Kidney (tissue), 14 donors: ENCODE results near the gene NLRC4. TPM values are rescaled to one million over a fixed set of nuclear protein-coding genes. Genes with fewer than 3 reads are reported as not detected.

ENCODE experiments used
- DNase-seq, 5 donors: peaks; one replicate each; pipeline ENCODE4 v3.0.0-alpha.2; 2013 to 2020
- FAIRE-seq: peaks from 2 replicates; lab custom pipeline; 2012; peaks lifted over from hg19 to GRCh38; lab: Jason Lieb, UNC
- H3K27ac ChIP-seq, 2 donors: one replicate each; pipeline ENCODE4 v1.7.0; 2013; ENCODE audit warnings: low read depth in 2 of 2, low read length in 2 of 2, inconsistent platforms in 1 of 2
- H3K27me3 ChIP-seq: one replicate; pipeline ENCODE4 v1.7.1; 2013; ENCODE audit warnings: low read length, inconsistent platforms; ENCODE audit not compliant: control insufficient read depth, insufficient read depth
- H3K36me3 ChIP-seq, 3 donors: one replicate each; pipeline versions ENCODE4 v1.7.0 to v1.7.1; 2013; ENCODE audit warnings: low read length in 3 of 3, control low read depth in 1 of 3, inconsistent platforms in 1 of 3; ENCODE audit not compliant: insufficient read depth in 3 of 3, control insufficient read depth in 2 of 3
- H3K4me1 ChIP-seq, 3 donors: one replicate each; pipeline versions ENCODE4 v1.7.0 to v1.7.1; 2013; ENCODE audit warnings: low read length in 3 of 3, inconsistent platforms in 1 of 3, low read depth in 1 of 3; ENCODE audit not compliant: control insufficient read depth in 2 of 3, insufficient read depth in 2 of 3
- H3K4me3 ChIP-seq, 3 donors: one replicate each; pipeline versions ENCODE4 v1.7.0 to v1.8.1; 2013; ENCODE audit warnings: low read length in 3 of 3, control low read depth in 1 of 3, inconsistent platforms in 1 of 3
- H3K9ac ChIP-seq, 3 donors: one replicate each; pipeline versions ENCODE4 v1.7.0 to v1.7.1; 2013; ENCODE audit warnings: low read length in 3 of 3, control low read depth in 1 of 3, inconsistent platforms in 1 of 3
- H3K9me3 ChIP-seq, 3 donors: one replicate each; pipeline versions ENCODE4 v1.7.0 to v1.7.1; 2013; ENCODE audit warnings: low read length in 3 of 3, control low read depth in 1 of 3, inconsistent platforms in 1 of 3; ENCODE audit not compliant: control insufficient read depth in 2 of 3, insufficient read depth in 1 of 3
- intact Hi-C: fragments of 100-400 bp; cut with DNase I; formaldehyde crosslinking; loops from one replicate; pipeline ENCODE4 v1.11.1; 2022
- polyA plus RNA-seq: library from polyadenylated mRNA; stranded (reverse); fragments of 350-450 nt; fragmentation: Illumina TruSeq; extraction: RNeasy Lipid Tissue Mini Kit (QIAGEN cat#74804); gene quantifications from one replicate; pipeline ENCODE4 v1.2.3, GENCODE V29; 2014; ENCODE audit warnings: low read depth, low replicate concordance; ENCODE audit not compliant: insufficient read depth
- total RNA-seq: library from RNA; stranded (reverse); fragmentation: NEBNext Ultra II Directional; extraction: Animal tissue kit (Norgen Biotek cat#: 25700); gene quantifications from one replicate; pipeline ENCODE4 v1.2.1, GENCODE V29; 2021
- TF ChIP-seq, protein P1 (sequence below): IDR thresholded peaks from 3 replicates; pipeline ENCODE4 v1.5.1; 2012; ENCODE audit warnings: mild to moderate bottlenecking, moderate library complexity, borderline replicate concordance; ENCODE audit not compliant: insufficient read depth; ENCODE audit errors: extremely low read depth
- donor health status: control.
- donor health status: control.
- donor health status: control.
- donor health status: control.
- donor health status: control.
- donor health status: DM: yes; HTN: yes; CAD: no.
- donor health status: Normal renal cell carcinoma (clear cell type).

The NLRC4 gene
- total and polyA plus RNA-seq, 2 donors from 2014 or later = 0.49 to 2.3 TPM

- Histone ChIP-seq H3K36me3 (no peaks in the 10 kb centered on the region), H3K4me1 (no peaks in the 10 kb centered on the region), H3K9ac (no peak overlapping the region), H3K9me3 (no peaks in the 10 kb centered on the region), H3K4me3 (no peak overlapping the region), H3K27me3 (no peaks in the 10 kb centered on the region), H3K27ac (no peak overlapping the region)
- TF ChIP-seq, protein P1, sequence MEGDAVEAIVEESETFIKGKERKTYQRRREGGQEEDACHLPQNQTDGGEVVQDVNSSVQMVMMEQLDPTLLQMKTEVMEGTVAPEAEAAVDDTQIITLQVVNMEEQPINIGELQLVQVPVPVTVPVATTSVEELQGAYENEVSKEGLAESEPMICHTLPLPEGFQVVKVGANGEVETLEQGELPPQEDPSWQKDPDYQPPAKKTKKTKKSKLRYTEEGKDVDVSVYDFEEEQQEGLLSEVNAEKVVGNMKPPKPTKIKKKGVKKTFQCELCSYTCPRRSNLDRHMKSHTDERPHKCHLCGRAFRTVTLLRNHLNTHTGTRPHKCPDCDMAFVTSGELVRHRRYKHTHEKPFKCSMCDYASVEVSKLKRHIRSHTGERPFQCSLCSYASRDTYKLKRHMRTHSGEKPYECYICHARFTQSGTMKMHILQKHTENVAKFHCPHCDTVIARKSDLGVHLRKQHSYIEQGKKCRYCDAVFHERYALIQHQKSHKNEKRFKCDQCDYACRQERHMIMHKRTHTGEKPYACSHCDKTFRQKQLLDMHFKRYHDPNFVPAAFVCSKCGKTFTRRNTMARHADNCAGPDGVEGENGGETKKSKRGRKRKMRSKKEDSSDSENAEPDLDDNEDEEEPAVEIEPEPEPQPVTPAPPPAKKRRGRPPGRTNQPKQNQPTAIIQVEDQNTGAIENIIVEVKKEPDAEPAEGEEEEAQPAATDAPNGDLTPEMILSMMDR = no peak
- intact Hi-C loops = no loop called here
- DNase-seq = no peak
- no peak for FAIRE-seq
These were observed 22.4 kb downstream of the NLRC4 start for GRCh38 chr2:32242331-32242730.

- intact Hi-C loops = no loop called here
- DNase-seq = peak in 2 of 5 donors; percentile 9 to 28
- TF ChIP-seq, protein P1 = no peak
- Histone ChIP-seq H3K36me3 (no peaks in the 10 kb centered on the region), H3K4me1 (no peaks in the 10 kb centered on the region), H3K27ac (no peak overlapping the region), H3K9me3 (no peaks in the 10 kb centered on the region), H3K4me3 (no peak overlapping the region), H3K9ac (no peak overlapping the region), H3K27me3 (no peaks in the 10 kb centered on the region)
- FAIRE-seq = no peak
These were observed 26.7 kb downstream of the NLRC4 start for GRCh38 chr2:32237996-32238395.

- no peak for DNase-seq
- intact Hi-C loops = no loop called here
These were observed 27.2 kb downstream of the NLRC4 start for GRCh38 chr2:32237488-32237887.

GRCh38 chr2:32235315-32235714 lies 29.4 kb downstream of the NLRC4 start:
- Histone ChIP-seq H3K36me3 (no peaks in the 10 kb centered on the region), H3K9ac (no peak overlapping the region), H3K4me3 (no peak overlapping the region), H3K9me3 (no peaks in the 10 kb centered on the region), H3K27ac (no peak overlapping the region), H3K4me1 (no peaks in the 10 kb centered on the region), H3K27me3 (no peaks in the 10 kb centered on the region)
- DNase-seq = peak in 4 of 5 donors; percentile 18 to 35 (median 28)
- TF ChIP-seq, protein P1 = no peak
- no peak for FAIRE-seq
- intact Hi-C loops = no loop called here

More at GRCh38 chr2:32237488-32237887, 27.2 kb downstream of the NLRC4 start:
- no peak for FAIRE-seq
- Histone ChIP-seq H3K4me1 (no peaks in the 10 kb centered on the region), H3K9ac (no peak overlapping the region), H3K27me3 (no peaks in the 10 kb centered on the region), H3K27ac (no peak overlapping the region), H3K36me3 (no peaks in the 10 kb centered on the region), H3K4me3 (no peak overlapping the region), H3K9me3 (no peaks in the 10 kb centered on the region)
- TF ChIP-seq, protein P1 = no peak
